Measurements from ENCODE around the gene PHLDB2.

DNA sequence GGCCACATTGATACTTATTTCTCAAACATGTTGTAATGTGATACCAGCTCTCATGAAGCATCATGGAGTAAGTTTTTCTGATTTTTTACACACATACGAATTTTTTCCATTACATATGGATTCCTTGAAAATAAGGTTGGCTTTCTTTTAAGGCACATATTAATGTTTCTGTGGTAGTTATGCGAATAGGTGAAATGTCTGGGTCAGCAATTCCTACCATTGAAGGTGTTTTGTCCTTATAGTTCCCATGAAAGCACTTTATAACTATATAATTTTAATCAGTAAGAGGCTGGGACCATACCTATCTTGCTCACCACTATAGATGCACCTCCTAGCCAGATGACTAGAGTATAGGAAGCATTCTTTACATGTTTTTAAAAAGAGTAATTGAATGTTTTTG, 33.0 kb downstream of the PHLDB2 start:
- TF ChIP-seq, protein P1, sequence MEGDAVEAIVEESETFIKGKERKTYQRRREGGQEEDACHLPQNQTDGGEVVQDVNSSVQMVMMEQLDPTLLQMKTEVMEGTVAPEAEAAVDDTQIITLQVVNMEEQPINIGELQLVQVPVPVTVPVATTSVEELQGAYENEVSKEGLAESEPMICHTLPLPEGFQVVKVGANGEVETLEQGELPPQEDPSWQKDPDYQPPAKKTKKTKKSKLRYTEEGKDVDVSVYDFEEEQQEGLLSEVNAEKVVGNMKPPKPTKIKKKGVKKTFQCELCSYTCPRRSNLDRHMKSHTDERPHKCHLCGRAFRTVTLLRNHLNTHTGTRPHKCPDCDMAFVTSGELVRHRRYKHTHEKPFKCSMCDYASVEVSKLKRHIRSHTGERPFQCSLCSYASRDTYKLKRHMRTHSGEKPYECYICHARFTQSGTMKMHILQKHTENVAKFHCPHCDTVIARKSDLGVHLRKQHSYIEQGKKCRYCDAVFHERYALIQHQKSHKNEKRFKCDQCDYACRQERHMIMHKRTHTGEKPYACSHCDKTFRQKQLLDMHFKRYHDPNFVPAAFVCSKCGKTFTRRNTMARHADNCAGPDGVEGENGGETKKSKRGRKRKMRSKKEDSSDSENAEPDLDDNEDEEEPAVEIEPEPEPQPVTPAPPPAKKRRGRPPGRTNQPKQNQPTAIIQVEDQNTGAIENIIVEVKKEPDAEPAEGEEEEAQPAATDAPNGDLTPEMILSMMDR (conservative IDR thresholded peaks at IDR 0.05 in 1 of 2, IDR thresholded peaks at IDR 0.05 in 1 of 2; ENCODE audit: low read depth in 1 of 2, low read length in 2 of 2), result no peak
- TF ChIP-seq EZH2 (IDR thresholded peaks at IDR 0.05; ENCODE audit: low read length, missing control alignments), result no peak
